ENCODE results near the gene CNGB1. TPM values are rescaled to one million over a fixed set of nuclear protein-coding genes. Genes with fewer than 3 reads are reported as not detected.
"Not testable (repeated sequence)": the region's sequence is repeated elsewhere in the genome, so short reads cannot be mapped to it uniquely, and the experiment has no call there.

Gene CNGB1
- total and polyA plus RNA-seq, 2 experiments from 2014 or later: not detected

GRCh38 chr16:57899771-57900661, 70.9 kb downstream of the CNGB1 start:
- no peak overlapping the region for H3K27ac ChIP-seq
- no peaks in the 10 kb centered on the region for H3K27me3 ChIP-seq
- H3K36me3 ChIP-seq: no peaks in the 10 kb centered on the region
- H3K9me3 ChIP-seq (ENCODE audit: low read depth): no peaks in the 10 kb centered on the region
- TF ChIP-seq, protein P1, sequence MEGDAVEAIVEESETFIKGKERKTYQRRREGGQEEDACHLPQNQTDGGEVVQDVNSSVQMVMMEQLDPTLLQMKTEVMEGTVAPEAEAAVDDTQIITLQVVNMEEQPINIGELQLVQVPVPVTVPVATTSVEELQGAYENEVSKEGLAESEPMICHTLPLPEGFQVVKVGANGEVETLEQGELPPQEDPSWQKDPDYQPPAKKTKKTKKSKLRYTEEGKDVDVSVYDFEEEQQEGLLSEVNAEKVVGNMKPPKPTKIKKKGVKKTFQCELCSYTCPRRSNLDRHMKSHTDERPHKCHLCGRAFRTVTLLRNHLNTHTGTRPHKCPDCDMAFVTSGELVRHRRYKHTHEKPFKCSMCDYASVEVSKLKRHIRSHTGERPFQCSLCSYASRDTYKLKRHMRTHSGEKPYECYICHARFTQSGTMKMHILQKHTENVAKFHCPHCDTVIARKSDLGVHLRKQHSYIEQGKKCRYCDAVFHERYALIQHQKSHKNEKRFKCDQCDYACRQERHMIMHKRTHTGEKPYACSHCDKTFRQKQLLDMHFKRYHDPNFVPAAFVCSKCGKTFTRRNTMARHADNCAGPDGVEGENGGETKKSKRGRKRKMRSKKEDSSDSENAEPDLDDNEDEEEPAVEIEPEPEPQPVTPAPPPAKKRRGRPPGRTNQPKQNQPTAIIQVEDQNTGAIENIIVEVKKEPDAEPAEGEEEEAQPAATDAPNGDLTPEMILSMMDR (IDR thresholded peaks at IDR 0.05; ENCODE audit: low read depth, low read length): peak; percentile 93
- no peak overlapping the region for H3K4me3 ChIP-seq
- H3K4me1 ChIP-seq (ENCODE audit: low read depth): no peaks in the 10 kb centered on the region
- peak; percentile 81 to 82 for DNase-seq (ENCODE audit: low read depth in 1 of 2, low spot score in 1 of 2)

DNA sequence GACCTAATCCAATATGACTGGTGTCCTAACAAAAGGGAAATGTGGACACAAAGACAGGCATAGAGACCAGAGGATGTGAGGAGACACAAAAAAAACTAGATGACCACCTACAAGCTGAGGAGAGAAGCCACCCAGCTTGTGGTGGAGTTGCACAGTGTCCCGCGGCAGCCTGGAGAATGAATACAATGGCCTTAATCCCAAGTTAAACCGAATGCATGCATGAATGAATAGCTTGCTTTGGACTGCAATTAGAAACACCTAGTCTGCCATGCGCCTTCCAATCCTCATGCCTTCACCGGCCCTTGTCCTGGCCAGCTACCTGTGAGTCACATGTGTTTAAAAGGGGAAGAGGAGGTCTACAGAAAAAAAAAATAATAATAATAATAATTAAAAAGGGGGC, 72.0 kb downstream of the CNGB1 start:
- H3K27ac ChIP-seq: no peak overlapping the region
- H3K4me1 ChIP-seq (ENCODE audit: low read depth): no peaks in the 10 kb centered on the region
- no peaks in the 10 kb centered on the region for H3K36me3 ChIP-seq
- TF ChIP-seq, protein P1 (IDR thresholded peaks at IDR 0.05; ENCODE audit: low read depth, low read length): no peak
- no peak for DNase-seq (ENCODE audit: low read depth in 1 of 2, low spot score in 1 of 2)
- no peaks in the 10 kb centered on the region for H3K27me3 ChIP-seq
- no peak overlapping the region for H3K4me3 ChIP-seq
- no peaks in the 10 kb centered on the region for H3K9me3 ChIP-seq (ENCODE audit: low read depth)

DNA sequence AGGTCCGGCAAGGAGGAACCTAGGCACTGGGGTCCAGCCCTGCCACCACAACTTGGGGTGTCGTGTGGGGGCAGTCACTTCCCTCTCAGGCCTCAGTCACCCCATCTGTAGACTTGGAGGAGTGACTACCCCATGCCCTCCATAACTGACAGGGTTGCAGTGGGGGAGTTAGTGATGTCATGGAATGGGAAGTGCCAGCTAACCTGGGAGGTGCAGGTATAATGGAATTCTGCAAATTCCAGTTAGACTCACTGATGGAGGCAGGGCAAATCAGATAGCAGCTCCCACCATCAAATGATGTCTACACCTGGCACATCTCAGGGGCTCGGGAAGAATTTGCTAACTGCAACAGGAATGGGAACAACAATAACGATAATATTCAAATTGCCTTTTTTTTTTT, 72.9 kb downstream of the CNGB1 start:
- Histone ChIP-seq H3K4me3 (no peak overlapping the region), H3K9me3 (ENCODE audit: low read depth) (no peaks in the 10 kb centered on the region), H3K36me3 (no peaks in the 10 kb centered on the region), H3K27ac (no peak overlapping the region), H3K4me1 (ENCODE audit: low read depth) (no peaks in the 10 kb centered on the region), H3K27me3 (no peaks in the 10 kb centered on the region)
- TF ChIP-seq, protein P1 (IDR thresholded peaks at IDR 0.05; ENCODE audit: low read depth, low read length): no peak
- DNase-seq (ENCODE audit: low read depth in 1 of 2, low spot score in 1 of 2): no peak

DNA sequence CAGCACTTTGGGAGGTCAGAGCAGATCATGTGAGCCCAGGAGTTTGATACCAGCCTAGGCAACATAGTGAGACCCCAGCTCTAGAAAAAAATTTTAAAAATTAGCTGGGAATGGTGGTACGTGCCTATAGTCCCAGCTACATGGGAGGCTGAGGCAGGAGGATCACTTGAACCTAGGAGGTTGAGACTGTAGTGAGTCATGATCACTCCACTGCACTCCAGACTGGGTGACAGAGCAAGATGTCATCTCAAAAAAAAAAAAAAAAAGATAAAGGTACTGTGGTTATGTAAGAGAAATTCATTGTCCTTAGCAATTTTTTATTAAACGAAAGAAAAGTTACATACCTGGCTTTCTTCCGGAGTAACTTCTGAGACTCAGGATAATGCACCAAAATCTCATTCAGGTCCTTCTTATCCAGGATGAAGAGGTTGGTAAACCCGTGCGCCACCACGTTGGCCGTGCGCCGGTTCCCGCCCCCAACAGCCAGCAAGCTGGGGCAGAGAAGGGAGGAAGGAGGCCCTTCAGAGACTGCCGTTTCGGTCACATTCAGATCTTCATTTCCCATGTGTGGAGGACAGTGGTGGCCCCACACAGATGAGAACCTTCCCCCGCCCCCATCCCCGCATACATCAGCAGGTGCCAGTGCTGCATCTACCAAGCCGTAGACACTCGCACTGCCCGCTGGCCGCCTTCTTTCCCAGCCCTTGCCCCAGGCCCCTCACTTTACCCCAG, 73.7 kb downstream of the CNGB1 start:
- DNase-seq (ENCODE audit: low read depth in 1 of 2, low spot score in 1 of 2): no peak
- H3K27ac ChIP-seq: no peak overlapping the region

DNA sequence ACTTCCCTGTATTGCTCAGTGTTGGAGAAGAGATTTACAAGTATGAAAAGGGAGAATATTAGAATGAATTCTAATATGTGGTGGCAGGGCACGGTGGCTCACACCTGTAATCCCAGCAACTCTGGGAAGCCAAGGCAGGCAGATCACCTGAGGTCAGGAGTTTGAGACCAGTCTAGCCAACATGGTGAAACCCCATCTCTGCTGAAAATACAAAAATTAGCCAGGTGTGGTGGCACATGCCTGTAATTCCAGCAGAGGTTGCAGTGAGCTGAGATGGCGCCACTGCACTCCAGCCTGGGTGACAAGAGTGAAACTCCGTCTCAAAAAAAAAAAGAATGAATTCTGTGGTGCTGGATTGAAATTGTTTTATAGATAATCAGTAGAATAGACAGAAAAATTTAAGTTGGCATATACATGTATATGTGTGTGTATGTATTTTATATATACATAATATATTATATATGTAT, 75.8 kb downstream of the CNGB1 start:
- H3K4me1 ChIP-seq (ENCODE audit: low read depth); H3K36me3 ChIP-seq; H3K9me3 ChIP-seq (ENCODE audit: low read depth); H3K27me3 ChIP-seq; H3K4me3 ChIP-seq; DNase-seq (ENCODE audit: low read depth in 1 of 2, low spot score in 1 of 2); H3K27ac ChIP-seq: not testable (repeated sequence)

More for the DNA sequence above, 73.7 kb downstream of the CNGB1 start:
- no peak overlapping the region for H3K4me3 ChIP-seq
- no peaks in the 10 kb centered on the region for H3K27me3 ChIP-seq
- H3K36me3 ChIP-seq: no peaks in the 10 kb centered on the region
- TF ChIP-seq, protein P1 (IDR thresholded peaks at IDR 0.05; ENCODE audit: low read depth, low read length): no peak
- no peaks in the 10 kb centered on the region for H3K9me3 ChIP-seq (ENCODE audit: low read depth)
- H3K4me1 ChIP-seq (ENCODE audit: low read depth): no peaks in the 10 kb centered on the region
